Stimulated activated CD4-positive, alpha-beta T cell treated with anti-CD3 and anti-CD28 coated beads, TNF-alpha, amount 100 ng/mL, for 4 hours (primary cell): ENCODE data around the gene HTR3B.

Experiments
- DNase-seq, 3 experiments: peaks; one replicate each; pipeline ENCODE4 v3.0.0-alpha.2; 2020; ENCODE audit warnings: low read depth in 3 of 3

Gene HTR3B

DNA sequence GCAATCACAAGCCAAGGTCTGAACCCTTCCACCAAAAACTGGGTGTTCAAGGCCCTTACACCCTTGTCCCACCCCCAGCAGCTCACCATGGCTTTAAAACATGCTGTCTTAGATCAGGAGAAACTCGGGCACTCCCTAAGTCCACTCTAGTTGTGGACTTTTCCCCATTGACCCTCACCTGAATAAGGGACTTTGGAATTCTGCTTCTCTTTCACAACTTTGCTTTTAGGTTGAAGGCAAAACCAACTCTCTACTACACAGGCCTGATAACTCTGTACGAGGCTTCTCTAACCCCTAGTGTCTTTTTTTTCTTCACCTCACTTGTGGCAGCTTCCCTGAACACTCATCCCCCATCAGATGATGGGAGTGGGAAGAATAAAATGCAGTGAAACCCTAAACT, 85.3 kb downstream of the HTR3B start:
- DNase-seq: no peak

DNA sequence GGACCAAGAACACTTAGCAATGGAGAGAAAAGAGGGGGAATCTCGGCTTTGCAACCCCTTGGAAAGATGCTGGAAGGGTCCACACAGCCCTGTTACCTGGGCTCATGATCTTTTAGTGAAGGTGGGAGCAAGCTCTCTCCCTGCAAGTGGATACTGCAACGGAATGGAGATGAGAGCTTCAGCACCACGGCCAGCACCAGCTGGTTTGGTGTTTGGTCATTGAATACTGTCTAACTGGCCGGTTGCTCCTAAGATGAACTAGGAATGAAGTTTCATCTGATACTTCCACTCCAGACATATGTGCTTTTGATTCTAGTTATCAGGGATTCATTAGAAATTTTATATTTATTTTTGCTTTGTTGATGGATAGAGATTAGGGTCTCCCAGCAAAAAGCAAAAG, 86.6 kb downstream of the HTR3B start:
- no peak for DNase-seq

DNA sequence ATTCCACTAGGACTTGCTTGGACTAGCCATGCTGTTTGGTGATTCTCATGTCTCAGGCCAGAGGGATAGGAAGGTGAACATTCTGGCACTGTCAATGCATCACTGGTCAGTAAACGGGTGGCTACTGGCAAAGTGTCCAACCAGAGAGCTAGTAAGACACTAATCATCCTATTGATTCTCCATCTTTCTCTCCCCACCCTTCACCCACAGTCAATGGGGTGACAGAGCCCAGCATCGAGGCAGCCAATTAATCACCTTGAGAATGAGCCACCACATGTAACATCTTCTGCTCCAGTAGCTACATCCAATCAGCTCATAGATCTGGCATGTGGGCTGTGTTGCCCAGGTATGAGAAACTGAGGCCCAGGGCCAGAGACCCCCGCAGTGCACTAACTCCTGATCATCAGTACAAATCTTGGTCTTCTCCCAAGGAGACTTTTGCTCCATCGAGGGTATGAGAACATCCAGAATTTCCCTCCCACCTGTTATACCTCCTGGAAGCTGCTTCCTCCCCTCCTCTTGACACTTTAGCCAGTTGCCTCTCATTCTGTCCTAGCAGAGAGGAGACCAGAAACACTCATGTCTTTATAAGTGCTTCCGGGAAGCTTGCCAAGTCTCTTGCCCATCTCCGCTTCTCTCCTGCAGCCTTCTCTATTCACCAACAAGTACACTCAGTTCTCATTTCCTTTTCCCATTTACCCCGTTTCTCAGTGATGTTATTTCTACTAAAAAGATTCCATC, 87.3 kb downstream of the HTR3B start:
- no peak for DNase-seq

DNA sequence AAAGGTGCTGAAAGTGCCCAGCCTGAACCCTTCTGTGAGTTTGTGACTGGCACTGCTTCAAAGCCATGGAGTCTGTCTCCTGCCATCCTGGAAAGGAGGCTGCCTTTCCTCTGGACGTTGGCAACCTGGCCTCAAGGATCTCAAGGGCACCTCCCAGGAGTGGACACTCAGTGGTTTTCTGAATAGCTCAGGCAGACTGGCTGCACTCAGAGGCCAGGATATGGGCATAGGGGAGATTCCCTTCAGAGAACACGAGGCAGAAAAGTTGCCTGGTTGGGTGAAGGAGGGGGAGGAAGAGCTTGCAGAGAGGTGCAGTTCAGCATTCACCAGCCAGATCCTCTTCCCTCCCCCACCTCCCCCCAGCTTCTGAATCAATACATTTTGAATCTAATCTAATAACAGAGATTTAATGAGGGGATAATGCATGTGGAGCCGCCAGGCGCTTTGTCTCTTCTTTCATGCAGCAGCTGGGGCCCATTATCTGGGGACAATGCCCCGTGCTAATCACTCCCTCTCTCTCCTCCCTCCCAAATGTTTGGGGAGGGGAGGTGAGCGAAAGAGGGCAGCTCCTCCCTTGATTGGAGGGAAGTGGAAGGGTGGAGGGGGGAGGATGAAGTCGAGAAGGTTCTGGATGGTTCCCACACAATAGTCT, 88.0 kb downstream of the HTR3B start:
- no peak for DNase-seq

DNA sequence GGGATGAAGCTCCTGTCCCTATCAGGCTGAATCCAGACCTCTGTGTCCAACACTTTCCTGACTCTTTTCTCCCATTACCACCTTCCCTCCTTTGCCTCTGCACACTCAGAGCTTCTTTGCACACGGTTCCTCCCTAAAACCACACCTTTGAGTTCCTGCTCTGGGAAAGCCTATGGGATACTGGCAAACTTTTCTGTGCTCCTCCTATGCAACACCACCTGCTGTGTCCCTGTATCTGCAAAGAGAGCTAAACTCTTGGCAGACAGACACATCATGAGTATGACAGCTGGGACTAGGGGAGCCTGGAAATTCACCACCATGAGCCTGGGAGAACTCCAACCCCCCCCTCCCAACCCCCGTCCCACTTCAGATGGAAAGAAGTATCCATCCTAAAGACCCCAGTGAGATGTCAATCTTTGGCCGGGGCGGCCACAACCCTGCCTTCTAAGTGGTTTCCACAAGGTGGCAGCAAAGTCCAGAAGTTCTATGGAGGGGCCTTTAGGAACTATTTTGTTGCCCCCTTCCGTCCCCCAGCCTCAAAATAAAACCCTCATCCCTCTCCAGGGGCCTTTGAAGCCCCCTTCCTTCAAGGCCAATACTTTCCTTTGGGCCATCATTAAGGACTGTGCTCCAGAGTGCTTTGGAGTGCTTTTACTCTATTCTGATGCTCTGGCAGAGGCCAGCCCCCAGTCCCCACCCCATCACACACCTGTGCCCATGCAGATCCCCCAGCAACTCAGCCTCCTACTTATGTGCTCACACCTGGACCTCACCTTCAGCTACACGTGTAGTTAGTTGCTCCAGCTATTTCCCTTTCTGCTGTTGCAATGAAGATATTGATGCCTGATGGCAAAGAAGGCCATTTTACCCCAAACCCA, 89.7 kb downstream of the HTR3B start:
- DNase-seq: peak in 1 of 3 experiments; percentile 8
